GM13976 (cell line): ENCODE measurements around the gene TUBA1C.

Experiments
- DNase-seq: peaks from one replicate; pipeline ENCODE4 v3.0.0; 2012; ENCODE audit warnings: low spot score
- CTCF ChIP-seq: IDR thresholded peaks from 2 replicates; pipeline ENCODE4 v1.5.1; 2012; ENCODE audit warnings: borderline replicate concordance, mild to moderate bottlenecking; ENCODE audit not compliant: insufficient read depth; ENCODE audit errors: extremely low read depth, missing control alignments, control extremely low read depth
- in situ Hi-C: fragments of 300-500 bp; cut with MboI; formaldehyde crosslinking; loops from one replicate; pipeline ENCODE4 v1.12.0; 2022; ENCODE audit warnings: low sequenced_read_pairs, mixed read lengths, inconsistent platforms; ENCODE audit not compliant: unreplicated experiment

Gene TUBA1C

GRCh38 chr12:49264873-49265792, at the start of gene TUBA1C:
Gene TUBA1C (plus strand): TSS chr12:49265082. CDS start chr12:49265182, 100 bp downstream.
- peak; percentile 5 for TF ChIP-seq CTCF
- in situ Hi-C loops: no loop called here
- peak; percentile 100 for DNase-seq

GRCh38 chr12:49219417-49220026, 45.4 kb upstream of the TUBA1C start:
- in situ Hi-C loops: no loop called here
- TF ChIP-seq CTCF: no peak
- no peak for DNase-seq

DNA sequence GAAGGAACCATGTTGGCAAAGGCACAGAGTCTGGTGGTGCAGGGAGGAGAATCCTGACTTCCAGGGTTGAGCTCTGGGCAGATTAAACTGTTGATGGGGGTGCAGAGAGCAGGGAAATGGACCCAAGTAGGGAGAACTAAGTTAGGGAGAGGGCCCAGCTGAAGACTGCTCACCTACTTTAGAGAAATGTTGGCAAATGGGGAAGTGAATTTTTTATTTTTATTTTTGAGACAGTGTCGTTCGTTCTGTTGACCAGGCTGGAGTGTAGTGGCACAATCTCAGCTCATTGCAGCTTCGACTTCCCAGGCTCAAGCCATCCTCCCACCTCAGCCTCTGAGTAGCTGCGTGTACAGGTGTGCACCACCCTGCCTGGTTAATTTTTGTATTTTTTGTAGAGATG, 43.9 kb upstream of the TUBA1C start:
- no peak for DNase-seq
- in situ Hi-C loops: no loop called here
- TF ChIP-seq CTCF: no peak

- no peak for TF ChIP-seq CTCF
- in situ Hi-C loops: no loop called here
- DNase-seq: no peak
These were observed 41.8 kb upstream of the TUBA1C start for GRCh38 chr12:49223122-49223521.

GRCh38 chr12:49223590-49224369, 41.1 kb upstream of the TUBA1C start:
- in situ Hi-C loops: no loop called here
- DNase-seq: no peak
- no peak for TF ChIP-seq CTCF

GRCh38 chr12:49225576-49226166, 39.2 kb upstream of the TUBA1C start:
- in situ Hi-C loops: no loop called here
- DNase-seq: no peak
- TF ChIP-seq CTCF: peak; percentile 10
